AG04449 (cell line): ENCODE measurements around the gene LRRC32.
A peak's percentile ranks its signal among the peaks of the same experiment; 100 is the strongest.

Experiments used
- CTCF ChIA-PET: fragments of 350-600 bp; formaldehyde crosslinking; extraction: SDS; loops from one replicate; lab custom pipeline; 2021; ENCODE audit warnings: antibody characterized with exemption; lab: Yijun Ruan, JAX
- POLR2A ChIA-PET: fragments of 400-600, 350-600 bp; formaldehyde crosslinking; extraction: SDS; loops from one replicate; lab custom pipeline; 2020; ENCODE audit warnings: antibody characterized with exemption, inconsistent platforms; lab: Yijun Ruan, JAX
- DNase-seq: peaks from one replicate; pipeline ENCODE4 v3.0.0-alpha.2; 2010; ENCODE audit warnings: low read depth, low spot score
- H3K4me3 ChIP-seq: 2 replicates; pipeline ENCODE4 v1.5.1; 2011; ENCODE audit warnings: low read depth, mild to moderate bottlenecking, control low read depth, low read length
- CTCF ChIP-seq: IDR thresholded peaks from one replicate; pipeline ENCODE4 v1.5.1; 2011; ENCODE audit warnings: mild to moderate bottlenecking, moderate library complexity, low read length, control low read depth, inconsistent platforms; ENCODE audit not compliant: insufficient read depth; ENCODE audit errors: missing control alignments

Gene LRRC32

GRCh38 chr11:76702336-76703128, 32.0 kb upstream of the LRRC32 start:
- DNase-seq, result no peak
- ChIA-PET CTCF (interaction anchor here (0.6 to 5.1 kb wide), 6 partner anchors 13 to 216 kb away, joined by 3 to 44 read pairs (median 5); no protein-coding TSS in a partner anchor), POLR2A (no interaction called here)
- no peak for TF ChIP-seq CTCF
- no peak overlapping the region for H3K4me3 ChIP-seq

- TF ChIP-seq CTCF, result no peak
- ChIA-PET POLR2A (no interaction called here), CTCF (interaction anchor here (0.8 to 5.1 kb wide), 7 partner anchors 11 to 107 kb away, joined by 3 to 44 read pairs (median 4); no protein-coding TSS in a partner anchor)
Measured at GRCh38 chr11:76701294-76702040, 30.9 kb upstream of the LRRC32 start.

GRCh38 chr11:76700177-76701100, 29.9 kb upstream of the LRRC32 start:
- peak; percentile 69 for DNase-seq
- H3K4me3 ChIP-seq, result peak overlapping the region; percentile 15; the same call in 1 of the 2 replicates
- POLR2A ChIA-PET, result no interaction called here
- CTCF ChIA-PET, result interaction anchor here (0.8 to 5.1 kb wide), 5 partner anchors 10 to 108 kb away, joined by 3 to 44 read pairs (median 4); no protein-coding TSS in a partner anchor
- TF ChIP-seq CTCF, result no peak

More at GRCh38 chr11:76701294-76702040, 30.9 kb upstream of the LRRC32 start:
- DNase-seq, result no peak
- H3K4me3 ChIP-seq, result no peak overlapping the region

GRCh38 chr11:76699451-76700091, 29.0 kb upstream of the LRRC32 start:
- DNase-seq, result no peak
- CTCF ChIA-PET, result interaction anchor here (1.7 to 2.5 kb wide), 2 partner anchors 20 to 23 kb away, joined by 9 to 10 read pairs; no protein-coding TSS in a partner anchor
- POLR2A ChIA-PET, result no interaction called here
- H3K4me3 ChIP-seq, result no peak overlapping the region
- no peak for TF ChIP-seq CTCF

- DNase-seq, result no peak
- CTCF ChIA-PET, result interaction anchor here (1.7 to 2.5 kb wide), 2 partner anchors 19 to 24 kb away, joined by 9 to 10 read pairs; no protein-coding TSS in a partner anchor
- POLR2A ChIA-PET, result no interaction called here
- no peak overlapping the region for H3K4me3 ChIP-seq
- no peak for TF ChIP-seq CTCF
Measured at GRCh38 chr11:76698321-76699043, 27.9 kb upstream of the LRRC32 start.
